ENCODE data around the gene AHCTF1.

DNA sequence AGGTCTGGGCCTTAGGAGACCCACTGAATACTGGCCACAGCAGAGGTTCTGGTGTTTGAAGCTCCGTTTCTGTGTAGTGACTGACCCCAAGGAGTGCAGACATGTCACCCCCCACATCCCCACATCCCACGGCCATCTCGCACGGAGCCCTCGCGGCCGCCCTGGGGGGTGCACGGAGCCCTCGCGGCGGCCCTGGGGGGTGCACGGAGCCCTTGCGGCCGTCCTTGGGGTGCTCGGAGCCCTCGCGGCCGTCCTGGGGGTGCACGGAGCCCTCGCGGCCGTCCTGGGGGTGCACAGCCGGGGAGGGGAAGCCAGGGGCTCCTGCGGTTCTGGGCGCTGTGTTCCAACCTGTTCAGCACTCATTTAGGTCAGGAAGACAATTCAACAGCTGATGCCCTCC, 139.1 kb downstream of the AHCTF1 start:
- TF ChIP-seq, protein P1, sequence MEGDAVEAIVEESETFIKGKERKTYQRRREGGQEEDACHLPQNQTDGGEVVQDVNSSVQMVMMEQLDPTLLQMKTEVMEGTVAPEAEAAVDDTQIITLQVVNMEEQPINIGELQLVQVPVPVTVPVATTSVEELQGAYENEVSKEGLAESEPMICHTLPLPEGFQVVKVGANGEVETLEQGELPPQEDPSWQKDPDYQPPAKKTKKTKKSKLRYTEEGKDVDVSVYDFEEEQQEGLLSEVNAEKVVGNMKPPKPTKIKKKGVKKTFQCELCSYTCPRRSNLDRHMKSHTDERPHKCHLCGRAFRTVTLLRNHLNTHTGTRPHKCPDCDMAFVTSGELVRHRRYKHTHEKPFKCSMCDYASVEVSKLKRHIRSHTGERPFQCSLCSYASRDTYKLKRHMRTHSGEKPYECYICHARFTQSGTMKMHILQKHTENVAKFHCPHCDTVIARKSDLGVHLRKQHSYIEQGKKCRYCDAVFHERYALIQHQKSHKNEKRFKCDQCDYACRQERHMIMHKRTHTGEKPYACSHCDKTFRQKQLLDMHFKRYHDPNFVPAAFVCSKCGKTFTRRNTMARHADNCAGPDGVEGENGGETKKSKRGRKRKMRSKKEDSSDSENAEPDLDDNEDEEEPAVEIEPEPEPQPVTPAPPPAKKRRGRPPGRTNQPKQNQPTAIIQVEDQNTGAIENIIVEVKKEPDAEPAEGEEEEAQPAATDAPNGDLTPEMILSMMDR (IDR thresholded peaks at IDR 0.05): no peak
- TF ChIP-seq EZH2phosphoT487 (IDR thresholded peaks at IDR 0.05): no peak
- TF ChIP-seq EZH2 (IDR thresholded peaks at IDR 0.05): no peak

All from neural progenitor cell (in vitro differentiated cells).